Fibroblast of villous mesenchyme (primary cell): ENCODE measurements around the gene SIRPA. TPM values are rescaled to one million over a fixed set of nuclear protein-coding genes. Genes with fewer than 3 reads are reported as not detected.

Source experiments
- DNase-seq: peaks from one replicate; pipeline ENCODE4 v3.0.0-alpha.2; 2010; ENCODE audit warnings: low read depth
- H3K4me3 ChIP-seq: 2 replicates; pipeline ENCODE4 v1.5.1; 2011; ENCODE audit warnings: low read depth, mild to moderate bottlenecking, low read length
- total RNA-seq: library from RNA; depleted of rRNA; stranded (reverse); fragments of >200 nt; gene quantifications from 2 replicates; pipeline ENCODE4 v1.2.3, GENCODE V29; 2012
- TF ChIP-seq, protein P1 (sequence below): IDR thresholded peaks from 2 replicates; pipeline ENCODE4 v1.5.1; 2012; ENCODE audit warnings: low read depth, mild to moderate bottlenecking, low read length; ENCODE audit not compliant: insufficient read depth

Gene SIRPA
- total RNA-seq, 1 donor: 3.9 TPM

- DNase-seq: no peak
- TF ChIP-seq, protein P1, sequence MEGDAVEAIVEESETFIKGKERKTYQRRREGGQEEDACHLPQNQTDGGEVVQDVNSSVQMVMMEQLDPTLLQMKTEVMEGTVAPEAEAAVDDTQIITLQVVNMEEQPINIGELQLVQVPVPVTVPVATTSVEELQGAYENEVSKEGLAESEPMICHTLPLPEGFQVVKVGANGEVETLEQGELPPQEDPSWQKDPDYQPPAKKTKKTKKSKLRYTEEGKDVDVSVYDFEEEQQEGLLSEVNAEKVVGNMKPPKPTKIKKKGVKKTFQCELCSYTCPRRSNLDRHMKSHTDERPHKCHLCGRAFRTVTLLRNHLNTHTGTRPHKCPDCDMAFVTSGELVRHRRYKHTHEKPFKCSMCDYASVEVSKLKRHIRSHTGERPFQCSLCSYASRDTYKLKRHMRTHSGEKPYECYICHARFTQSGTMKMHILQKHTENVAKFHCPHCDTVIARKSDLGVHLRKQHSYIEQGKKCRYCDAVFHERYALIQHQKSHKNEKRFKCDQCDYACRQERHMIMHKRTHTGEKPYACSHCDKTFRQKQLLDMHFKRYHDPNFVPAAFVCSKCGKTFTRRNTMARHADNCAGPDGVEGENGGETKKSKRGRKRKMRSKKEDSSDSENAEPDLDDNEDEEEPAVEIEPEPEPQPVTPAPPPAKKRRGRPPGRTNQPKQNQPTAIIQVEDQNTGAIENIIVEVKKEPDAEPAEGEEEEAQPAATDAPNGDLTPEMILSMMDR: no peak
- no peak overlapping the region for H3K4me3 ChIP-seq
These were observed 3.7 kb upstream of the SIRPA start for GRCh38 chr20:1891263-1892118.

DNA sequence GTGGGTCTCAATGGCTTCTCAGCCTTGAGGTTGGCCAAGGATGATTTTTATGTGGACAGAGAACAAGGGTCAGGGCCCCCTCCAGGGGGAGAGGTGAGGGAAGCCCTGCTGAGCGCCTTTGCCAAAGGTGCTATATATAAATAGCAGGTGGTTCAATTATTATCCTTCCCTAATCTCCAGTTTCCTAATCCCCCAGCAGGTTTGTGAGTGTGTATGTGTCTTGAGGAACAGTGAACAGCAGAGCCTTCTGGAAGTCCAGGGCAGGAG, 3.2 kb upstream of the SIRPA start:
- H3K4me3 ChIP-seq: no peak overlapping the region
- DNase-seq: no peak
- TF ChIP-seq, protein P1: no peak

- peak overlapping the region; percentile 77 for H3K4me3 ChIP-seq
- no peak for DNase-seq
- TF ChIP-seq, protein P1: no peak
These were observed 1.3 kb upstream of the SIRPA start for GRCh38 chr20:1893721-1894470.

GRCh38 chr20:1894471-1894950, 696 bp upstream of the SIRPA start:
- DNase-seq: peak; percentile 75
- TF ChIP-seq, protein P1: no peak
- peak overlapping the region; percentile 77 for H3K4me3 ChIP-seq

GRCh38 chr20:1895674-1896483, 672 bp downstream of the SIRPA start:
- DNase-seq: no peak
- TF ChIP-seq, protein P1: no peak

DNA sequence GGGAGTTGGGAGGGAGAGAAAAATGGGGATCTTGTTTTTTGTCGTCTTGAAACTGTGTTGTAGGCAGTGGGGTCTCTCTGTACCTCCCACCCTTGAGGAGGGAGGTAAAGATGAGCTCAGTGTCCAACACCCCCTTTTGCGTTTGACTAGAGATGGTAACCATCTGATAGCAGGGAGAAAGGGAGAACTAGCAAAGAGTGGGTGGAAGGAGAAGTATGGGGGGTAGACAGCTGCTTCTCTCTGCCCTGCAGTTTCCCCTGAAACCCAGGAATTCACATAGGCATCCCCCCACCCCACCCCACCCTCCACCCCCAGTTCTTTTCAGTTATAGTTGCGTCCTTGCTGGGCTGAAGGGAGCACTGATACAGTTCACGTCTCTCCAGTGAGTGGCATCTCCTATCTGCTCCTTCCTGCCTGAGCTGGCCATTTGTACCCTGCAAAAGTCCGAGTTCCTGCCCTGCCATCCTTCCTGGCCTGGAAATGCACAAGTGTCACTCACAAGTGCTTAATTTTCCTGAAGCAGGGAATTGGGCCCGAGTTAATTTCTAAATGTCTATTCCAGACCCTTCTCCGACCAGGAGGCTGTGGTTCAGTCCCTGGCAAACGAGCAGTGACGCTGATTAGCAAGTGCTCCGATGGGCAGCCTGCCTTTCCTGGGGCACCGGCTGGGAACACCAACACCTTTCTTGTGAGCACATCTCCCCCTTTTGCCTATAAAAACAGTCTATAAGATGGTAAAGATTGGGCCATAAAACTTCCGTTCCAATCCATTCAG, 1.5 kb downstream of the SIRPA start:
- TF ChIP-seq, protein P1: no peak
- no peak overlapping the region for H3K4me3 ChIP-seq
- DNase-seq: no peak

More at GRCh38 chr20:1895674-1896483, 672 bp downstream of the SIRPA start:
- H3K4me3 ChIP-seq: peak overlapping the region; percentile 77
